ENCODE measurements around the gene GATA5.

The GATA5 gene

DNA sequence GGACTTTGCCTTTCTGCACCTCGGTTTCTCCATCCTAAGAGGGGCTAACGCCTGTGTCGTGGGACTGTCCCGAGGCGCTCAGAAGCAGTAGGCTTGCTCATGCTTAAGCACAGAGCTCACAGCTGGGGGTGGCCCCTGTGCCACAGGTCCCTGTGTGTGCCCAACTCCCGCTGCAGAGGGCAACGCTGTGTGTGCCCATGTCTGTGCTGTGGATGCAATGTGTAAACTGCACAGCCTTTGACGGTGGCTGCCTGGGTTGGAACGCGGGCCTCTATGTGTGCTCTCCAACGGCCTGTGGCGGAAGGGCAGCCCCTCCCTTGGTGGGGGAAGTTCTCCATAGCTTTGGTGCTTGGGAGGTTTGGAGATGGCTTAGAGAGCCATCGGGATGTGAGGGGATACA, 10.7 kb upstream of the GATA5 start:
- DNase-seq: no peak

DNA sequence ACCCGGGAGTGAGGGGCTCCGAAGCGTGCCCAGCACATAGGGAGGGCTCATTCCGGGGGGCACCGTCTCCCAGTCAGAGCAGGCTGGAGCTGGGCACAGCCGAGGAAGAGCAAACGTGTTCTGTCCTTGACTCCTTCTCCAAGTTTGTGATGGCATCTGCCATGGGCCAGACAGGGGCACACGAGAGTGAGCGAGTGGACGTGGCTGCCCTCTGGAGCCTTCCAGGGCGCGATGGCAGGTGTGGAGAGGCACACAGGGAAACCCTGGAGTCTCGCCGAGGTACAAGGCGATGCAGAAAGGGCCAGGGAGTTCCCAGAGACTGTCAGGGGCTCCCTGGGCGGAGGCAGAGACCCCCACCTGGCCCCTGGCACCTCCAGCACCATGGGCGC, 9.9 kb upstream of the GATA5 start:
- no peak for DNase-seq

DNA sequence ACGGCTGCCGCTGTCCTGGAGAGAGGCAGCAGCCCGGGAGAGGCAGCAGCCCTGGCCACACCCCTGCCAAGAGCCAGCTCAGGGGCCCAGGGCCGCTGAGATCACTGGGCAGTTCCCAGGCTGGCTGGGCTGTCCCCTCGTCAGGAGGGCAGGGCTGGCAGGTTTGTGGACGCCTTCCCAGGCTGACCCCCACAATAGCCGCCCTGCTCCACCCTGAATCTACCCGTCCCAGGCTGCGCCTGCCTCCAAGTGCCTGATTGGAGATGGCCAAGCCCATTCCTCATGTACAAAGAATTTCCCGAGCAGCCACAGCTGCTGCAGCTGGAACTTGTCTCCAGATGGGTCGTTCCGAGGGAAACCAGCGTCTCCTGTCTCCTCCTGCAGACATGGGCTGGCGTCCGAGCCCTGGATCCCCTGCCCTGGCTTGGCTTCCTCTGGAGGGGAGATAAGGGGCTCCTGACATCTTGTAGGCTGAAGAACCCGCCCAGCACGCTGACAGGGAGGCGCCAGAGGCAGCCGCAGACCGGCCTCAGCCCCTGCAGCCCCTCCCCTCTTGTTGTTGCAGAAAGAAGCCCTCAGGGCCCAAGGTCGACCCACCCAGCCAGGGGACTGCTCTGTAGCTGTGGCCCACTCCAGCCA, 9.4 kb upstream of the GATA5 start:
- DNase-seq: no peak

DNA sequence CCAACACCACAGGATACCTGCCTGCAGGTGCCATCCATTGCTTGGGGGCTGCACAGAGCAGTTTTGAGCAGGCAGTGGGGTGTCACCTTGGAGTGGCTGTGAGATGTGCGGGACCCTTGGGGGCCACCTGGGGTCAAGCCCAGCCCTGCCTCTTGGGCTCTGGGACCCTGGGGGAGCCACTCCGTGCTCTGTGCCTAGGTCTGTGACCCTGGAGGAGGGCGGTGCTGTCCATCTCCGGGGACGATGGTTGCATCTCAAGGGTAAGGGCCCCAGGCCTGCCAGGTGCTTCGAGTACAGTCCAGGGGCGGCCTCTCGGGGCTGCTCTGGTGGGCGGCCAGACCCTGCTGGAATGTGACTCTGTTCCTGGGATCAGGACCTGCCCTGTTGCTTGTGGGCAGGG, 8.7 kb upstream of the GATA5 start:
- DNase-seq: no peak

DNA sequence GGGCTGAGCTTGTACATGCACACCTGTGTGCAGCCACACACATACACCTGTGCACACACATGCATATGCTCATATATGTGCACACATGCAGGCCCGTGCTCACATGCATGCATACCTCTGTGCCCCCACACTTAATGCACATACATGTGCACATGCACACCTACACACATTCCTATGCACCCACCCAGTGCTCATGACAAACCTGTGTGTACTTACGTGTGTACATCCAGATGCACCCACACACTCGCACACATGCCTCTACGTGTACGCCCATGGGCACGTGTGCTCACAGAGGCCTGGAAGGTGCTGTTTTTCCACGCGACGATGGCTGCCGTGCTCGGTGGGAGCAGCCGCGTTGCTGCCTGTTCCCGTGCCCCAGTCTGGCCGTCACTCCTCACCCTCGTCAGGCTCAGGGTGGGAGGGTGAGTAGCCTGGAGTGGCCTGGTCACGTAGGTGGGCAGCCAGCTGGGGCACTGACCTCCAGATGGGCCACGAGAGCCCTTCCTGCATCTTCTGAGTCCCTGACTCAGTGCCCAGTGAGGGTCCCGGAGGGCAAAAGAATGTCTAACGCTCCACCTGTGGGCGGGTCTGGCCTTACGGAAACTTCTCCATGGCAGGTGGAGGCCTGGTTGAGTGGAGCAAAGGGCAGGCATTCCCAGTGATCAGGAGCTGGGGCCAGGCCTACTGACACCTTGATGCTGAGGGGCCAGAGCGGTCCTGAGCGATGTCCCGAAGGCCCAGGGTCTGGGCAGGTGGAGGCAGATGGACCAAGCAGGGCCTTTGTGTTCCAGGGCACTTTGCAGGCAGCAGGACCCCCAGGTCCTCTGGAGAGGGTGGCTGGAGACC, 8.0 kb upstream of the GATA5 start:
- DNase-seq: no peak

DNA sequence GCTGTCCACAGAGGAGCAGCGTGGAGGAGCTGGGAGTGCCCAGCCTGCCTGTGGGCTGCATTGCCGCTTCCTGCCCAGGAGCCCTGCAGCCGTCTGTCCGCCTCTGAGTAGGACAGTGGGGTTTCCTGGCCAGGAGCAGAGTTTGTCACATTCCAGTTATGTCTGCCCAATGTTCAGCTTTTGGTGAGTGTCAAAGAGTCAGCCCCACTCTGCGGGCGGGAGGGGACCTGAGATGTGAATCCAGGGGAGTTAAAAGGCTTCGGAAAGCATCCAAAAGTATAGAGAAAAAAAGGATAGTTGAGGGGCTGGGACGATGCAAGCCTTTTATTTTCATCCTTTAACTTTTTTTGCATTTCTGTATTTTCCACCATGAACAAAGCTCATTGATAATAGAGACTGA, 7.2 kb upstream of the GATA5 start:
- DNase-seq: no peak

DNA sequence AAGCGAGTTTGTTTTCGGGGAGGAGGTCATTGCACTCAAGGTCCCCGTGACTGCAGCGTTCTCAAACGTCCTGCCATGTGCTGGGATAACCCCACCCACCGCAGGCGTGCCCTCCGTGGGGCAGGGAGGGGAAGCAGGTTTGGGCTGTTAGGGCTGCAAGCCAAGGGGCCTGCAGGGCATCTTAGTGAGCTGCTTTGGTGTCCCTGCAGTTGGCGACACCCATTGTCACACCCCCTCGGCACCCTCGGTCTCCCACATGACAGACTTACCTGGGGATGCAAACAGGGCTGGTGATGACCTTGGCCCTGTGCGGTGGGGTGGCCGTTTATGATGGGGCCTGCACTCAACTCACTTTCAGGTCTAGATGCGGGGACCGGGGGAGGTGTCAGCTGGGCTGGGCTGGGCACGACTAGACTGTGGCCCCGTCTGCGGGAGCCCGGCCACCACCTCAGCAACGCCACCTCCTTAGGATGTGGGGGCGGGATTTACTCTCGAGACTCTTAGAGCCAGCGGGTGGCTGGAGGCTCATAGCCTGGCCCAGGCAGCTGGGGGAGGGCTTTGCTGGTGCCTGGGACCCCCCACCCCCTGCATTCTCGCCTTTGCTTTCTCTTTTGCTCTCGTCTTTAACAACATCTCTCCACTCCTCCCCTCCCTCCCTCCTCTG, 6.5 kb upstream of the GATA5 start:
- no peak for DNase-seq

DNA sequence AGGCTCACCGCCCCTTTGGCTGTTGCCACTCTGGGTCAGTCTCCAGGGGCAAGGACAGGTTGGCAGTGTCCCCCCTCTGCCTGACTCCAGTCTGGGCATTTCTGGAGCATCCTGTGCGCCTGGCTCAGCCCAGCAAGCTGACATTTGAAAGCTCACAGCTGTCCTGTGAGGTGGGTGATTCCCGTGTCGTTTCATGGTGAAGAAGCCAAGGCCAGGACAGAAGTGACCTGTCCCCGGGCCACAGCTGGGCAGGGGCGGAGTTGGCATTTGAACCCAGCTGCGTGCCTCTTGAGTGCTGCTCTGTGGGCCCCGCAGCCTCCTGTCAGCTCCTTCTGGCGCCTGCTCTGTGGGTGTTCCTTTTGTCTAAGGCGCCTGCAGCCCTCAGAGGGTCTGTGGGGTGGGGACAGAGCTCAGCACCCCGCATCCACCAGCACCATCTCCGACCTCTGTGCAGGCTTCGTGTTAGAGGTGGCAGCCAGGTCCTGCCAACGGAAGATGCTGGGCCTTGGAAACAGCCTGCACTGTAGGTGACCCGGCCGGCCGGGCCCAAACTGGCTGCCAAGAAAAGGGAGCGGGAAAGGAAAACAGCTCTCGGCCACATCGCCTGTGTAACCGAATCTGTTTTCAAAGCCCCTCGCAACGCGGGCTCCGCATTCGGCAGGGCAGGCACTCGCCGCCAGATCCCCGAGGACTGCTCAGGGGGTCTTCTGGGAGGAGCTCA, 5.8 kb upstream of the GATA5 start:
- no peak for DNase-seq

DNA sequence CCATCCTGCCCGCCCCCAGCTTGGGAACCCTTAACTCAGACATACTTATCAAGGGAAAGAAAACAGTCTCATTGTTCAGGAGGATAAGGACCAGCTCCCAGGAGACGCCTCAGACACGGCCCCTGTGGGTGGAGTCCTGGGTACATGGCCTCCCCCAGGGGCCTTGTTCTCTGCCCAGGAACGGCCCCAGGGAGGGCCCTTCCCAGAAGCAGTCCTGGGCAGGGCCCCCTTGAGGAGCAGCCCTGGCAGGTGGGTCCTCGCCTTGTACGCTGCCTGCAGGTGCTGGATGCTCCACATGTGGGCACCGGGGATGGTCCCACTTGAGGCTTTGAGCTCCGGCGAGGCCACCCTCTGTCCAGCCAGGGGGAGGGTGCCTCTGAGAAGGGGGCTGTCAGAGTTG, 4.5 kb upstream of the GATA5 start:
- DNase-seq: no peak

DNA sequence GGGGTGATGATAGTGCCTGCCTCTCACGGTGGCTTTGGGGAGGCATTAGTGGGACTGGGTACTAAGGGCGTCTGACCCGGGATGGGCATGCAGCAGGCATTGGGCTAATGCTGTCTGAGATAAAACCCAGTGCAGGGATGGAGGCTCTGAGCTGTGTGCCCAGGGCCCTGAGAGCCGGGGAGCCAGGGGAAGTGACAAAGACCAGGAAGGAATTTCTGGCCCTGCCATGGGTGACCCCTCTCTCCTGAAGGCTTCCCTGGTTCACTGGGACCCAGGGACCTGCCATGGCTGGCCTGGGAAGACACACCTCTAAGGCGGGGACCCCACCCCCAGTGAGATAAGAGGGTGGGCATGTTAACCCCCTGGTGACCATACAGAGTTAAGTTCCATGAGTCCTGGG, 3.9 kb upstream of the GATA5 start:
- DNase-seq: no peak

DNA sequence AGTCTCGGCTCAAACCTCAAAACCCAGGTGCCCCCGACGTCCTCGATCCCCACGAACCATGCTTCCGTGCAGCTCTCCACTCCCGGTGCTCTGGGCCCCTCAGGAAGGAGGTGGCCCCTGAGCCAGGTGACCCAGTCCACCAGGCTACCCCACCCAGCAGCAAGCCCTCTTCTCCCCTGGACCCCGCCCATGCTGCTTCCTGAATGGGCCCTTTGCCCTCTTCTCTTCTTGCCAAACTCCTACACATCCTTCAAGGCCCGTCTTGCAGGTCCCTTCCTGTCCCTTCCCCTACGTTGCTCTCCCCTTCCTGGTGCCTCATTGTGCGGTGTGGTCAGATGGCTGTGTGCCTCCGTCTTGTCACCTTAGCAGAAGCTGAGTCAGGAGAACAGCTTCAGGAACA, 3.4 kb upstream of the GATA5 start:
- DNase-seq: no peak

DNA sequence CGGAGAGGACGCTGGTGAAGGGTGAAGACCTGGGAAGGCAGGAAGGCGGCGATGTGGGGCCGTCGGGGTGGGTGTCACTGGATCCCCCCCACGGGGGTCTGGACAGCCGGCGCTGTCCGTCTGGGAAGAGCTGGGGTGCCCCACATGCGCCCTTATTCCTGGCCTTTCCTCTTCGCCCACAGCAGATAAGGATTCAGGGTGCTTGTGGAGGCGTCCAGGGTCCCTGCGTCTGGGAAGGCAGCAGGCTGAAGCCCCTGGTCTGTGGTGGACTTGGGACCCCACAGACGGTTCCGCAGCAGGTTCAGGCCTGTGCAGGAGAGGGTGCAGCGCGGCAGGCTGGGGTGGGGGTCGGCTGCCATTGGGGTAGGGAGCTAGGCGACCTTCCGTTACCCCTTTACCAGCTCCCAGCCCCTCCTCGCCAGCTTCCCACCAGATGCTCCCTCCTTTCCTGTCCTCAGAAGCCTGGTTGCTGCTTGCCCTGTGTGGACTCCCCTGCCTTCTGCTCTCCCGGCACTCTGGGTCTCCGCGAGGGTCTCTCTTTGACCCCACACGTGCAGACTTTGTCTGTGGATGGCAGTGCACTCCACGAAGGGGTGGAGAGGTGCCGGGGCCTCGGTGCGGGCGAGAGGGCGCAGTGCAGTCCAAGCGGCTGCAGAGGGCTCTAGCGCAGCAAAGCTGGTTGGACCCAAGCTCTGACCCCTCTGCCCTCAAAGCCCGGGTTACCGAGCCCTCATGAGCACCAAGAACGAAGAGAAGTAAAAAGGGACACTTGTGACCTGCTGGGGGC, 2.1 kb upstream of the GATA5 start:
- DNase-seq: no peak

DNA sequence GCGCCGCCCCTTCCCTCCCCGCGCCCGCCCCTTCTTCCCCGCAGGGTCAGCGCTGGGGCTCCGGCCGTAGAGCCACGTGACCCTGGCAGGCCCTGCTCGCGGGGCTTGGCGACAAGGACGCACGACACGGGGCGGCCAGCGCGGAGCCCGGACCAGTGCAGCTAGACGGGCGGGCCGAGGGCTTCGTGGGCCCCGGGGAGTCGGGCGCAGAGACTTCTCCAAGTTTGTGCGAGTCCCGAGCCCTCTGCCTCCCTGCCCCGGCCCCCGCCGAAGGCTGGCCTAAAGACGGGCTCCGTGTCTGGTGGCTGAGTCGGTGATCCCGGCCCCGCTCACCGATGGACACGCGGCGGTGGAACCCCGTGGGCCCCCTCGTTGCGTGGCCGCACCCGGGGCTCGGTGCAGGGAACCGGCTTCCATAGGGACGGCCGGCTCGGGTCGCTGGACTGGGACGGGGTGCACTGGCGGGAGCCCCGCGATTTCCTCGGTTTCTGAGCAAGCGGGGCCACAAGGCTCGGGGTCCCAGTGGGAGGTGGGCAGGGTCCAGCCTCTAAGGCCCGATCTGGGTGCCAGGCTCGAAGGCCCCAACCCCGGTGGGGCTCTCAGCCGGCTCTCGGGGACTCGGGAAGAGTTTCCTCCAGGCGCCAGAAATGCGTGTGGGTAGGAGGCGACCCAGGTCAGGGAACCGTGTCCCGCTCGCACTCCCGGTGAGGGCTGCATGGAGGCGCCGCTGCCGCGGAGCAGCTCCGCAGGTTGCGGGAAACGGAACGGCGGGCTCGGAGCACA, 452 bp upstream of the GATA5 start:
- no peak for DNase-seq

DNA sequence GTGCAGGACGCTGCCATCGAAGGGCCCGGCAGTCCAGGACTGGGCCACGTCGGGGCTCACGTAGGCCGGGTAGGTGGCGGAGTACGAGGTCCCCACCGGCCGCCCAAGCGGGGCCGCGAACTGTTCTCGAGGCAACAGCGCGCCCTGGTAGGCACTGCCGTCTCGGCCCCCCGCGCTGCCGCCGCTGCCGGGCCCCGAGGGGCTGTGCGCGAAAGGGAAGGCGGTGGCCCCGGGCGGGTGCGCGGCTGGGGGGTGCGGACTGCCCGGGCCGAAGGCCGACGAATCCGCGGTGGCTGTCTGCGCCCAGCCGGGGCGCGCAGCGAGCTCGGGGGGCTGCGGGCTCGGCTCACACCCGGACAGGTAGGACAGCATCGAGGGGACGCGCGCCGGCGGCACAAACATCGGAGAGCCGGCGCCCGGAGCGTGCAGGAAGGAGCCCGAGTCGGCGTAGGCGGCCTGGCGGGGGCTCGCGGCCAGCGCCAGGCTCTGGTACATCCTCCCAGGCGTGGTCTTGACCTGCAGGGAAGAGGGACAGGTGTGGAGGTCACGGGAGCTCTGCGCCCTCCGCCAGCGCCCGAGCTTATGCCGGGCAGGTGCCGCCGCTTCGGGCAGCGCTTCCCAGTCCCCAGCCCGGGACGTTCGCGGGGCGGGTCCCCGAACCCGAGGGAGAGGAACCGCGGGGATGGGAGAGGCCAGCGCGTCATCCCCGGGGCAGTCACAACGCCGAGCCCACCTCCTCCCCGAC, 596 bp downstream of the GATA5 start:
- no peak for DNase-seq

DNA sequence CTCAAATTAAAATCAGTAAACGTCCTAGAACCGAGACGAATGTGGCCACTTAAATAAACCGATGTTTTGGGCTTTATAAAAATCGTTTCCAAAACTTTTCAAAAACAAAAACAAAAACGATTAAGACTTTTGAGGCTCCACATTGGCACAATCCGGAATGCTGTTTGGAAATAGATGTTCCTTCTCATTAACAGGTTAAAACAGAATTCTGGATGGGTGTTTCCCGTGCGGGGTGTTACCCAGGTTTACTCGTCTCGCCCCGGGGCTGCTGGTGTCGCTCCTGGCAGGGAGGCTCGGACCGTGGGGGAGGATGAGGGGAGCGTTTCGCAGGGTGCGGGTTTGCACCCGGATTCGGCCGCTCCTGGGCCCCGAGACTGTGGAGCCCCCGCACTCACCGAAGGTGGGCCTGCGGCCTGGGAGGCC, 1.2 kb downstream of the GATA5 start:
- DNase-seq: no peak

DNA sequence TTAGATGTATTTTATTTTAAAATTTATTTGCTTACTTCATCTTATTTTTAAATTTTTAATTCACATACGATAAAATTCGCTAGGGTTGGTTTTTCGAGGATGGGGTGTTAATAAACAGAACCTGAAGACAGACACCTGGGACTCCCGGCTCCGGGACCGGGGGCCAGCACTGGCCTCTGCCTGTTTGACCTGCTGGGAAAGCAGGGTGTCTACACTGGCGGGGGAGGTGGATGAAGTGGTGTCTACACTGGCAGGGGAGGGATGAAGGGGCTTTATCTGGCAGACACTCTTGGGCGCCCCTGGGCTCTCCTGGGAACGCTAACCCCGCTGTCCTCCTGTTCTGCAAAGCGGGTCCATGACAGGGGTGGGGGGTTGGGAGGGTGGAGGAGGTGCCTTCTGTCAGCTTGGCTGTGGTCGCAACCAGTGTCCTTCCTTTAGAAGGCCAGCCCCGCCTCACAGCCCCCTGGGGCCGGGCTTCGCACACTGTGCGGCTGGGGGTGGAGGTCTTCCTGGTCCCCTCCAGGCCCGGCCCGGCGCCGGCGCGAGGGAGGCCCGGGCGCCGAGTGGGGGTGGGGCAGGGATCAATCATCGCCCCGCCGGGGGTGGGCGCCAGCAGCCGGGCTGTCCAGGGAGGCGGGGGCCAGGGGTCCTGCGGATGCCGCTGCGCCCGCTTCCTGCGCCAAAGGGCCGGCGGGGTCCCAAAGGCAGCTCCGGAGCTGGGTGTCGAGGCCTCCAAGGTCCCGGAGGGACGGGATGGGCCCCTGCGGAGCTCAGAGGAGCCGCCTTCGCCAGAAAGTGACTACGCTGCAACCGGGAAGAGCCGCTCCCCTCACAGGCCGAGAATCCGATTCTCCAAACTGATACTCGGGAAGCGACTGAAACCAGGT, 1.8 kb downstream of the GATA5 start:
- DNase-seq: no peak

DNA sequence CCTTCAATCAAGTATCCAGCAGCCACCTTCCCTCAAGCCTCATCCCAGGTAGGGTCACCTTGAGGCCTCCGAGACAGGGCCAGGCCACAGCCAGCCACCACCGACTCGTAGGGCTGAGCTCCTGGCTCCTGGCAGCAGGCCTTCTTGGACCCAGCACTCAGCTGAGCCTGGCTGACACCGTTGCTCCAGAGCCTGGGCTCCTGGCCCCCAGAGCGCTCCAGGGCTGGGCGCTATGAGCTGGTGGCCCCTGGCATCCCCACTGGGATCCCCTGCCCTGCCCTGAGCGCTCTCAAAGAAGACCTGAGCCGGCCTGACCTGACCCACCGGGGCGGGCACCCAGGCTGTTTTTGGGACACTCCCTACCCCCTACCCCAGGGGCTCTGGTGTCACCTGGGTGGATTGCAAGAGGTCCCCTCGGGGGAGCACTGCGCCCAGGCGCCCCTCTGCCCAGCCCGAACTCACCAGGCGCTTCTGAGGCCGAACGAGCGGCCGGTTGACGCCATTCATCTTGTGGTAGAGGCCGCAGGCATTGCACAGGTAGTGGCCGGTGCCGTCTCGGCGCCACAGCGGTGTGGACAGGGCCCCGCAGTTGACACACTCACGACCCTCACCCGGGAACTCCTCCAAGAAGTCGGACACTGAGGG, 2.7 kb downstream of the GATA5 start:
- no peak for DNase-seq

DNA sequence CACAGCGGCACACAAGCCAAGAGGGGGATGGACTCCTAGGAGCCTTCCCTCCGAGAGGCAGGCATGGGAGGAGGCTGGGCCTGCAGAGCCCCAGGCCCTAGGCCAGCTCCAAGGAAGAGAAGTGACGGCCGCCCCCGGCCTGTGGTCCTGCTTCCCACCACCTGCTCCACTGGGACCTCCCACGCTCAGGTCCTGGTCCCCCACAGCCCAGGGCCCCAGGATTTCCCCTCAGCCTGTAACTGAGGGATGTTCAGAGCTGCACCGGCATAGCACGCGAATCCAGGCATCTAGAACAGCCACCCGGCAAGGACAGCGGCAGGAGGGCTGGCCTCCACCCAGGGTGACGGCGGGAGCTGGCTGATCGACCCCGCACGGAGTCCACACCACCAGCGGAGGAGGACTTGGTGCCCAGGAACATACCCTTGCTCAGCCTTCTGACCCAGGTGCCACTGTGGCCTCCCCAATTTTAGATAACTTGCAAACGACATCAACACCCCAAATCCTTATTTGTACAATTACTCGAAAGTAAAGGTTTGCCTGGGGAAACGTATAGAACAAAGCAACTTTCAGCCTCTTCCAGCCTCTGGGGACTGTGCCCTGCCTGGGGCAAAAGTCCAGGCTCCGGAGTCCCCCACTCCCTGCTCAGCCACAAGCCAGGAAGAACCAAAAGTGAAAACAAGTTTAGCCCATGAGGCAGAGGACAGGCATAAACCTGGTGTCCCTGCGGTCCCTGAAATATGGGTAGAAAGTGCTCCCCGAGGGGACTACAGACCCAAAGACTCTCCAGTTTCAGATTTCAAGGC, 3.5 kb downstream of the GATA5 start:
- DNase-seq: no peak

DNA sequence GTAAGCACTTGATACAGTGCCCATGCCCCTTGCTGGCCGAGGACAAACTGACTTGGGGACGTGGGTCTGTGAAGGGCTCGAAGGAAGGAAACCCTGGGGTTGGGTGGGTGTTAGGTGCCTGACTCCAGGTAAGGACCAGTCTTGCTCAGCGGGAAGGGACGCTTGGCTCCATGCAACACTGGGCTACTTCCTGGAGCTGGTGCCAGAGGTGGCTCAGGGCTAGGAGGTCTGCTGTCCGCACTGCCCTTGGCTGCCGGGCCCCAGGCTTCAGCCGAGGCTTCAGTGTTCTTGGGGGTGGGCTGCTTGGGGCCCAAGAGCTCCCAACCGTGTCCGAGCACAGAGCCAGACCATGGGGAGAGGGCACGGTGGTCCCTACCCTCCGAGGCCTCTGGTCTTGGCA, 5.3 kb downstream of the GATA5 start:
- no peak for DNase-seq

Measured in fibroblast of skin of right biceps (primary cell).